ENCODE measurements around the gene MUC2. TPM values are rescaled to one million over a fixed set of nuclear protein-coding genes. Genes with fewer than 3 reads are reported as not detected.
A peak's percentile ranks its signal among the peaks of the same experiment; 100 is the strongest.

Gene MUC2
- total and polyA plus RNA-seq, 2 of the 13 experiments (the other 11 are each of a cell fraction or from before 2014, with no cell fraction given) = not detected

GRCh38 chr11:1050581-1051355, 23.9 kb upstream of the MUC2 start (continued):
- TF ChIP-seq MAZ (IDR thresholded peaks at IDR 0.05; ENCODE audit: borderline replicate concordance, low read depth, low read length) (no peak), MAZ (CRISPR knock-in tag; IDR thresholded peaks at IDR 0.05; ENCODE audit: low read depth) (0 out of 2 replicates have a peak, but pooled peaks have one; percentile 39), MIER2 (CRISPR knock-in tag; IDR thresholded peaks at IDR 0.05) (0 out of 2 replicates have a peak, but pooled peaks have one; percentile 16), PCBP1 (IDR thresholded peaks at IDR 0.05; ENCODE audit: borderline replicate concordance, low read depth, low read length) (peak; percentile 6; the same call in 1 of the 2 replicates), GABPA (IDR thresholded peaks at IDR 0.05; ENCODE audit: low read depth, low read length) (no peak), GABPA (CRISPR knock-in tag; IDR thresholded peaks at IDR 0.05; ENCODE audit: low read depth) (no peak), ZNF615 (CRISPR knock-in tag; IDR thresholded peaks at IDR 0.05; ENCODE audit: borderline replicate concordance) (no peak), GABPB1 (CRISPR knock-in tag; IDR thresholded peaks at IDR 0.05) (peak; percentile 59; the same call in 1 of the 2 replicates), MXI1 (IDR thresholded peaks at IDR 0.05; ENCODE audit: borderline replicate concordance, low read depth, low read length) (peak; percentile 44; the same call in 1 of the 3 replicates), MYC (CRISPR knock-in tag; IDR thresholded peaks at IDR 0.05; ENCODE audit: borderline replicate concordance) (peak; percentile 47; the same call in 1 of the 2 replicates), ELF3 (CRISPR knock-in tag; IDR thresholded peaks at IDR 0.05) (peak; percentile 39; the same call in 1 of the 2 replicates), ZNF367 (CRISPR knock-in tag; IDR thresholded peaks at IDR 0.05; ENCODE audit: borderline replicate concordance) (no peak), ZBTB33 (CRISPR knock-in tag; IDR thresholded peaks at IDR 0.05) (peak; percentile 75), KDM3A (CRISPR knock-in tag; IDR thresholded peaks at IDR 0.05; ENCODE audit: low read depth) (0 out of 2 replicates have a peak, but pooled peaks have one; percentile 57), ZNF335 (CRISPR knock-in tag; IDR thresholded peaks at IDR 0.05) (0 out of 2 replicates have a peak, but pooled peaks have one; percentile 31)
- TF ChIP-seq, protein P1, sequence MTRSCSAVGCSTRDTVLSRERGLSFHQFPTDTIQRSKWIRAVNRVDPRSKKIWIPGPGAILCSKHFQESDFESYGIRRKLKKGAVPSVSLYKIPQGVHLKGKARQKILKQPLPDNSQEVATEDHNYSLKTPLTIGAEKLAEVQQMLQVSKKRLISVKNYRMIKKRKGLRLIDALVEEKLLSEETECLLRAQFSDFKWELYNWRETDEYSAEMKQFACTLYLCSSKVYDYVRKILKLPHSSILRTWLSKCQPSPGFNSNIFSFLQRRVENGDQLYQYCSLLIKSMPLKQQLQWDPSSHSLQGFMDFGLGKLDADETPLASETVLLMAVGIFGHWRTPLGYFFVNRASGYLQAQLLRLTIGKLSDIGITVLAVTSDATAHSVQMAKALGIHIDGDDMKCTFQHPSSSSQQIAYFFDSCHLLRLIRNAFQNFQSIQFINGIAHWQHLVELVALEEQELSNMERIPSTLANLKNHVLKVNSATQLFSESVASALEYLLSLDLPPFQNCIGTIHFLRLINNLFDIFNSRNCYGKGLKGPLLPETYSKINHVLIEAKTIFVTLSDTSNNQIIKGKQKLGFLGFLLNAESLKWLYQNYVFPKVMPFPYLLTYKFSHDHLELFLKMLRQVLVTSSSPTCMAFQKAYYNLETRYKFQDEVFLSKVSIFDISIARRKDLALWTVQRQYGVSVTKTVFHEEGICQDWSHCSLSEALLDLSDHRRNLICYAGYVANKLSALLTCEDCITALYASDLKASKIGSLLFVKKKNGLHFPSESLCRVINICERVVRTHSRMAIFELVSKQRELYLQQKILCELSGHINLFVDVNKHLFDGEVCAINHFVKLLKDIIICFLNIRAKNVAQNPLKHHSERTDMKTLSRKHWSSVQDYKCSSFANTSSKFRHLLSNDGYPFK (CRISPR knock-in tag; IDR thresholded peaks at IDR 0.05; ENCODE audit: borderline replicate concordance) = peak; percentile 15; the same call in 1 of the 2 replicates
- TF ChIP-seq, protein P2, sequence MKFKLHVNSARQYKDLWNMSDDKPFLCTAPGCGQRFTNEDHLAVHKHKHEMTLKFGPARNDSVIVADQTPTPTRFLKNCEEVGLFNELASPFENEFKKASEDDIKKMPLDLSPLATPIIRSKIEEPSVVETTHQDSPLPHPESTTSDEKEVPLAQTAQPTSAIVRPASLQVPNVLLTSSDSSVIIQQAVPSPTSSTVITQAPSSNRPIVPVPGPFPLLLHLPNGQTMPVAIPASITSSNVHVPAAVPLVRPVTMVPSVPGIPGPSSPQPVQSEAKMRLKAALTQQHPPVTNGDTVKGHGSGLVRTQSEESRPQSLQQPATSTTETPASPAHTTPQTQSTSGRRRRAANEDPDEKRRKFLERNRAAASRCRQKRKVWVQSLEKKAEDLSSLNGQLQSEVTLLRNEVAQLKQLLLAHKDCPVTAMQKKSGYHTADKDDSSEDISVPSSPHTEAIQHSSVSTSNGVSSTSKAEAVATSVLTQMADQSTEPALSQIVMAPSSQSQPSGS (CRISPR knock-in tag; IDR thresholded peaks at IDR 0.05) = no peak
- TF ChIP-seq, protein P3, sequence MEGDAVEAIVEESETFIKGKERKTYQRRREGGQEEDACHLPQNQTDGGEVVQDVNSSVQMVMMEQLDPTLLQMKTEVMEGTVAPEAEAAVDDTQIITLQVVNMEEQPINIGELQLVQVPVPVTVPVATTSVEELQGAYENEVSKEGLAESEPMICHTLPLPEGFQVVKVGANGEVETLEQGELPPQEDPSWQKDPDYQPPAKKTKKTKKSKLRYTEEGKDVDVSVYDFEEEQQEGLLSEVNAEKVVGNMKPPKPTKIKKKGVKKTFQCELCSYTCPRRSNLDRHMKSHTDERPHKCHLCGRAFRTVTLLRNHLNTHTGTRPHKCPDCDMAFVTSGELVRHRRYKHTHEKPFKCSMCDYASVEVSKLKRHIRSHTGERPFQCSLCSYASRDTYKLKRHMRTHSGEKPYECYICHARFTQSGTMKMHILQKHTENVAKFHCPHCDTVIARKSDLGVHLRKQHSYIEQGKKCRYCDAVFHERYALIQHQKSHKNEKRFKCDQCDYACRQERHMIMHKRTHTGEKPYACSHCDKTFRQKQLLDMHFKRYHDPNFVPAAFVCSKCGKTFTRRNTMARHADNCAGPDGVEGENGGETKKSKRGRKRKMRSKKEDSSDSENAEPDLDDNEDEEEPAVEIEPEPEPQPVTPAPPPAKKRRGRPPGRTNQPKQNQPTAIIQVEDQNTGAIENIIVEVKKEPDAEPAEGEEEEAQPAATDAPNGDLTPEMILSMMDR (CRISPR knock-in tag; IDR thresholded peaks at IDR 0.05) = peak; percentile 100

All from HepG2 (cell line).